Right ventricle myocardium superior (tissue), 1 donor: ENCODE data around the gene EWSR1. TPM values are rescaled to one million over a fixed set of nuclear protein-coding genes. Genes with fewer than 3 reads are reported as not detected.
"Not testable (repeated sequence)": the region's sequence is repeated elsewhere in the genome, so short reads cannot be mapped to it uniquely, and the experiment has no call there.

ENCODE experiments used
- ATAC-seq: fragments of 200-7000 bp; cut with Tn5 transposase; one replicate; pipeline ENCODE4 v1.9.1; 2020; ENCODE audit warnings: mild to moderate bottlenecking; ENCODE audit not compliant: poor library complexity
- DNase-seq: peaks from one replicate; pipeline ENCODE4 v3.0.0-alpha.2; 2020
- intact Hi-C: fragments of 100-400 bp; cut with DNase I; formaldehyde crosslinking; loops from one replicate; pipeline ENCODE4 v1.11.2; 2022
- total RNA-seq: library from RNA; stranded (reverse); fragmentation: NEBNext Ultra II Directional; extraction: Animal tissue kit (Norgen Biotek cat#: 25700); gene quantifications from one replicate; pipeline ENCODE4 v1.2.1, GENCODE V29; 2021
- donor health status: DM: no; HTN: yes; CAD: no; lungs with severe emphysema.

EWSR1 gene
- total RNA-seq, 1 donor from 2014 or later, result 108 TPM

DNA sequence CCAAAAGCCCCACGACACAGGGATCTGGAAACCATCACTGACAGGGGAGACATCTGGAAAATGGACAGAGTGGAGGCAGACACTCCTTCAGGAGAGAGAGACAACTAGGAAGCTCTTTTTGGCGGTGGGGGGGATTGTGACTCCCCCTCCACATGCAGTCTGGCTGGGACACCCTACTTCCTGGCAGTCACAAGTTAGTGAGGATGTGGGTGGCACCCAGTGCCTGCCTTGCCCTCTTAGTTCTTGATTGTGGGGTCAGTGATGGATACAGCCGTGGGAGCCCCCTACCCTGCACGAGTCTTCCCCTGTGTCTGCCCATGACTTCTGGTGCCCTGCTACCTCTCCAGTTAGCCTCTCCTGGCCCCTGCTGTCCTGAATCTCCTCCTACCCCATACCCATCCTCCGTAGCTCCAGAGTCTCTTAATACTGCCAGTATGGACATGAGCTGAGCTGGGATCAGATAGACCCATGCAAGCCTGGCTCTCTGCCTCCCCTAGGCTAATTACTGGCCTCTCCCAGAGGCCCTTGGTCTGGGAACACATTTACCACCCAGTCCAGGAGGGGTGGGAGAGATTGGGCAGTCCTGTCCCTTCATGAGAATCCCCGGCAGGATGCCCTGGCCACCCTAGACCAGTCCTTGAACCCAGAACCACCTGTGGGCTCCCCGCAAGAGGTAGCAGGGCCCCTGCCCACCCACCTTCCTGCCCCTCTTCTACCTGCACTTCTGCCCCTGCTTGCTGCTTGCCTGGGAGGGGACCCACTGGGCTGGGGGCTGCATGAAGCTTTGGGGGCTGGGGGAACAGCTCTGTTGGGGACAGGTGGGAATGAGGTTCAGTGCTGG lies 23.1 kb upstream of the EWSR1 start:
- ATAC-seq (peak; percentile 14), DNase-seq (no peak)
- intact Hi-C loops, result loop anchor here (10.0 kb wide), 1 partner anchor 640 kb away; no protein-coding TSS in a partner anchor

DNA sequence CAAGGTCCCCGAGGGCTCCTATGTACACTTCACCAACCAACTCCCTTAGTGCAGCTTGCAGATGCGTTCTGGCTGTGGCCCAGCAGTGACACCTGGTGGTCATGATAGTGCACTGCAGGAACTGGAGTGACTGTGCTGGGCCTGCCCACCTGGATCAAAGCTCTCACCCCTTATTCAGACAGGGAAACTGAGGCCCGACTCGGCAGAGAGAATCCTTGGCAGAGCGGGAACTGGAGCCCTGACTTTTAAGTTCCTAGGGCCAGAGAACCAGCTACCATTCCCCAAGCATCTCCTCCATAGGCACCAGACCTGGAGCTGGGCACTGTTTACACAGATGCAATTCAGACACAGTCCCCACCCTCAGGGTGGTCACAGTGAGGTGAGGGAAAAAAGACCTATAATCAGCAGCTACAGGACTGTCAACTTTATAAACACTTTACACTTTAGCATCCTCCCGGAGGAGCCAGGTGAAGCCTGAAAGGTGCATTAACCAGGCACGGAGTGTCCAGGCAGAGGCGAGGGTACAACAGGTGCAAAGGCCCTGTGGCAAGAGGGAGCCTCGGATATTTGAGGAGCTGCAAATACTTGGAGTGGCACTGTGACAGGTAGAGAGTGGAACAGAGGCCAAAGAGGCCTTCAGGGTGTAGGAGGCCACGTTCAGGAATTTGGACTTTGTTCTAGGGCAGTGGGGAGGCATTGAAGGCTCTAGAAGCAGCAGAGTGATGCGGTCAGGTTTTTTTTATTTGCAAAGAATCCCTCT lies 22.3 kb upstream of the EWSR1 start:
- peak; percentile 96 for ATAC-seq
- peak; percentile 80 for DNase-seq
- intact Hi-C loops, result loop anchor here (10.0 kb wide), 1 partner anchor 641 kb away; no protein-coding TSS in a partner anchor

DNA sequence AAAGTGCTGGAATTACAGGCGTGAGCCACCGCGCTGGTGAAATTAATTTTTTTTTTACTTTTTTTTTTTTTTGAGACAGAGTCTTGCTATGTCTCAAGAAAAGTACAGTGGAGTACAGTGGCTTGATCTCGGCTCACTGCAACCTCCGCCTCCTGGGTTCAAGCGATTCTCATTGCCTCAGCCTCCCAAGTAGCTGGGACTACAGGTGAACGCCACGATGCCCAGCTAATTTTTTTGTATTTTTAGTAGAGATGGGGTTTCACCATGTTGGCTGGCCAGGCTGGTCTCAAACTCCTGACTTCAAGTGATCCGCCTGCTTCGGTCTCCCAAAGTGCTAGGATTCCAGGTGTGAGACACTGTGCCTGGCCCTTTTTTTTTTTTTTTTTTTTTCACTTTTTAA lies 20.2 kb upstream of the EWSR1 start:
- not testable (repeated sequence) for ATAC-seq
- intact Hi-C loops, result loop anchor here (10.0 kb wide), 1 partner anchor 643 kb away; no protein-coding TSS in a partner anchor

DNA sequence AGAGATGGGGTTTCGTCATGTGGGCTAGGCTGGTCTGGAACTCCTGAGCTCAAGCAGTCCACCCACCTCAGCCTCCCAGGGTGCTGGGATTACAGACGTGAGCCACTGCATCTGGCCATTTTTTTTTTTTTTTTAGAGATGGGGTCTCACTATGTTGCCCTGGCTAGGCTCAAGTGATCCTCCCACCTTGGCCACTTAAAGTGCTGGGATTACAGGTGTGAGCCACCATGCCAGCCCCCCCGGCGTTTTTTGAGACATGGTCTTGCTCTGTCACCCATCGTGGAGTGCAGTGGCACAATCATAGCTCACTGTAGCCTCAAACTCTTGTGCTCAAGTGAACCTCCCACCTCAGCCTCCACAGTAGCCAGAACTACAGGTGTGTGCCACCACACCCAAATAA lies 16.8 kb upstream of the EWSR1 start:
- intact Hi-C loops, result no loop called here
- no peak for ATAC-seq
- DNase-seq, result no peak

More for the DNA sequence above, 20.2 kb upstream of the EWSR1 start:
- DNase-seq, result not testable (repeated sequence)

DNA sequence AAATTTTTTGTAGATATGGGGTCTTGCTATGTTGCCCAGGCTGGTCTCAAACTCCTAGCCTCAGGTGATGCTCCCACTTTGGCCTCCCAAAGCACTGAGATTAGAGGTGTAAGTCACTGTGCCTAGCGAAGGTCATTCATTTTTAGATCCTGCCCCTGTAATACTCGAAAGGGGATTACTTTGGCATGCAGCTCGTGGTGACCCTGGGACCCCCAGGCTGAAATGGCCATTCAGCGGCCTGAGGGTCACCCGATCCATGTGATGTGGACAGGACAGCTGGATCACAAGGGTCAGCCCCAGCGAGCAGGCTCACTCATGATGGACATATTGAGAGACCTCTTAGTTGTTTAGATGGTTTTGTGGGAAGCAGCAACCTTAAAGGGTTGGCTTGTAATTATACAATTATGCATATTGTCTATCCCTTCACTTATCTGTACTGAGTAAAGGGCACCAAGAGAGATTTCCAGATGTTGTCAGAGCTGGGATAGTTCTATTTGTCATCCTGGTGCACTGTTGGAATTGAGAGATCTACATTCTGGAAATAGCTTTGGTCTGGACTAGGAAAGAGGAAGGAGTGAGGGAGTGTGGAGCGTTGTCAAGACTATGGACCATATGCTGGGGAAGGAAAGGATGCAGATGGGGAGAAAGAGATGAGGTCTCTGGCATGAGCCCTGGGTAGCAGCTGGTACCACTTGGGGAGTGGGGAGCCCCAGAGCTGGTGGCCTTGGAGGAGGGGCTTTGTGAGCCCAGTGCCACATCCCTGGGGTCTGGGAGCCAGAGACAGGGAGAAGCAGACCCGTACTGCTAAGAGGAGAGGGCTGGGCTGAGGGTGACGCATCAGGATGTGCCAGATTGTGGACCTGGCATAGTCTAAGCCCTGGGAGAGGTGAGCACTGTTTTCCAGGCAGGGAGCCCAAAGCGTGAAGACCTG lies 15.8 kb upstream of the EWSR1 start:
- intact Hi-C loops, result no loop called here
- DNase-seq, result no peak

DNA sequence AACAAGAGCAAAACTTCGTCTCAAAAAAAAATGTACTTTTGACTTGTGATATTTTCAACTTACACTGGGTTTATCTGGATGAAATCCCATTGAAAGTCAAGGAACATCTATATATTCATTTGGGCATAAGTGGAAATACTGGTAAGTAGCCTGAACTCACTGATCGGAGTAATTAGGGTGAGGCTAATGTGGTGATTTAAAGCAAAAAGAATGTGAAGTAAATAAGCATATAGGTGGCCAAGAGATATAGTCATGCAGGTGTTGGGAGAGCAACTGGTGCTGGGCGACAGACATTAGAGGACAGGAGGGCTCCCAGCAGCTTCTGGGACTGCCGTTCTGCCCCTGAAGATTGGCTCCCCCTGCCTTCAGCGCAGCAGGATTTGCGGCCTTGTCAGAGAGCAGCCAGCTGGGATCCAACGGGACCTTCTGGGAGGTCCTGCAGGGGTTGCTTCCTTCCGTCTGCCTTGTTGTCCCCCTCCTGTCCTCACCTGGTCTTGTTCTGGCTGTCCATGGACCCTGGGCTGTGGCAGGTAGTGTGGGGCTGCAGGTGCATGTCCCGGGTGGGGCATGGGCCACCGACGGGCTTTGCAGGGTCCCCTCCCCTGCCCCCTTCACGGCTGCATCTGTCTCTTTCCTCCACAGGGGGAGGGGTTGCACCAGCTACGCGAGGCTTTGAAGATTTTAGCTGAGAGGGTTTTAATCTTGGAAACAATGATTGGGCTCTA lies 14.3 kb upstream of the EWSR1 start:
- intact Hi-C loops, result no loop called here
- ATAC-seq, result no peak

More for the DNA sequence above, 15.8 kb upstream of the EWSR1 start:
- no peak for ATAC-seq

DNA sequence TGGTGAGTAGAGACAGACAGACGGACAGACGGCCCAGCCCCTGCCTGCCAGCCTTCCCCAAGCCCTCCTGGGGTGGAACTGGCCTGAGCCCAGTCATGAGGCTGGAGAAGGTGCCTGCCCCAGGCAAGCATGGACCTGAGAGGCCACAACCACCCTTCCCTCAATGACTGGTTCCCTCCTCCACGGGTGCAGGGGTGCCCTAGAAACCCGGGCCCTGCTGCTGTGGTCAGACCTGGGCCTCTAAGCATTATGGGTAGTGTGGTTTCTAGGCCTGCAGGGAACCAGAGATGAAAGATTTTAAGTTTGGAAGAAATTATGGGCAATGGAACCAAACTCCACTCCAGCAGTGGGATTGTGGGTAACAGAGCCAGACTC lies 13.8 kb upstream of the EWSR1 start:
- DNase-seq (no peak), ATAC-seq (no peak)
- intact Hi-C loops, result no loop called here

More for the DNA sequence above, 14.3 kb upstream of the EWSR1 start:
- DNase-seq, result no peak

DNA sequence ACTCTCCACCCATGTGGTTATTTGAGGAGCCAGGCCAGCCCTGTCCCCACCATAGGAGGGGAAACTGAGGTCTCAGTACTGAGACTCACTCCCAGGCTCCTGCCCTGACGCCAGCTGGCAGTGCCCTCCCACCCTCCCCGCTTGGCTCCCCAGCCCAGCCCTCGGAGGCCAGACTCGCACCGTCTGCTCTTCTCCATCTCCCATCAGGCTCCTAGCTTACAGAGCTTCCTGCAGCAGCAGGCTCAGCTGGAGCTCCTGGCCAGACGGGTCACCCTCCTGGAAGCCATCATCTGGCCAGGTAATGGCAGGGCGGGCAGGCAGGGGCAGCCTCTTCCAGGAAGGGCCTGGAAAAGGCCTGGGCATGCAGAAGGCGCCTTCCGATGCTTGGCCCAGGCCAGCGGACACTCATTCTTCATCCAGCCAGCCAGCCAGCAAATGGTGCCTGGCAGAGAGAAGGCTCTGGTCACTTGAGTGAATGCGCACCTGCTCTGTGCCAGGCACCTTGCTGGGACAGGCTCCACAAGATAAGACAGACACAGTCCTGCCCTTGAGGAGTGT lies 12.9 kb upstream of the EWSR1 start:
- intact Hi-C loops, result no loop called here
- no peak for ATAC-seq
- DNase-seq, result no peak

DNA sequence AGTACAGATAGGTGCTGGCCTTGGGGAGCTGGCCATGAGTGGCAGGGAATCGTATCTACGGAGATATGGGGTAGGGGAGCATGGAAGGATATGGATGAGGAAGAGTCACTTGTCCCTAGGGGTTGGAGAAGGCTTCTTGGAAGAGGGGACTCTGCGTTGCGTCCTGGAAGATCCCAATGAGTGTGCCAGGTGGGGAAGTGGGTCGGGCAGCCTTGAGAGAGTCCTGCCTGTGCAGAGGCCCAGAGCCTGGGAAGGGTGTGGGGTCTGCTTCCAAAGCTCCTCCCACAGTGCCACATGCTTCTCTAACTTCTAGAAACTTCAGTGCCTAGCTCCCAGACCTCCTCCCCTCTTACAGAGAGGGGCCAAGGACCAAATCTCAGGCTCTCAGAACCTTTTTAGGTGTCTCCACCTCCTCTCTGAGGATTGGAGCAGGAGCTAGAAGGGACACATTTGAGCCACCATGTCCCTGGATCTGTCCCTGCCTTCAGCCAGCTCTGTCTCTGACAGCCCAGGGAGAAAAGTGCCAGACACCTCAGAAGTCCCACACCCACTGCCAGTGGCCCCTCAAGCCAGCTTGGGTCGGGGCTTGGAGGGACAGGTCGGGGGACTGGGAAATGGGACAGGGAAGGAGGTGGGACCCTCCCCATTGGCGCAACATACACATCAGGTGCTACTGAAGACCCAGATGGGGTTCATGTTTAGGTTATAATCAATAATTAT lies 11.3 kb upstream of the EWSR1 start:
- ATAC-seq, result no peak
- intact Hi-C loops, result no loop called here
- no peak for DNase-seq

DNA sequence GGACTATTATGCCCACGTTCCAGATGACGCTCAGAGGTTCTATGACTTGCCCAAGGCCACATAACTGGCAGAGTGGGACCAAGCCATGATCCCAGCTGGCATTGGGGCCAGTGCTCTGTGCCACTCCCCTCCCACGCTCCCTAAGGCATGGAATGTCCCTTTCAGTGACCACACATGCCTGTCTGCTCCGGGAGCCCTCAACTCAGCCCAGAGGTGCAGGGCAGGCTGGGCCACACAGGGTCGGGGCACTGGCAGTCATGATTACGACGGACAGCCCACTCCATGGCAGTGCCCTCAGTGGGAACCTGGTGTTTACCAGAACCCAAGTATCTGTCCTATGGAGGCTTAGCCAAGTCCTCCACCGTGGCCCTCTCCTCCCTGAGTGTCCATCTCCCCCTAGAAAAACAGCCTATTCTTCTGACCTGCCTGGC lies 10.3 kb upstream of the EWSR1 start:
- DNase-seq (no peak), ATAC-seq (no peak)
- intact Hi-C loops, result no loop called here

DNA sequence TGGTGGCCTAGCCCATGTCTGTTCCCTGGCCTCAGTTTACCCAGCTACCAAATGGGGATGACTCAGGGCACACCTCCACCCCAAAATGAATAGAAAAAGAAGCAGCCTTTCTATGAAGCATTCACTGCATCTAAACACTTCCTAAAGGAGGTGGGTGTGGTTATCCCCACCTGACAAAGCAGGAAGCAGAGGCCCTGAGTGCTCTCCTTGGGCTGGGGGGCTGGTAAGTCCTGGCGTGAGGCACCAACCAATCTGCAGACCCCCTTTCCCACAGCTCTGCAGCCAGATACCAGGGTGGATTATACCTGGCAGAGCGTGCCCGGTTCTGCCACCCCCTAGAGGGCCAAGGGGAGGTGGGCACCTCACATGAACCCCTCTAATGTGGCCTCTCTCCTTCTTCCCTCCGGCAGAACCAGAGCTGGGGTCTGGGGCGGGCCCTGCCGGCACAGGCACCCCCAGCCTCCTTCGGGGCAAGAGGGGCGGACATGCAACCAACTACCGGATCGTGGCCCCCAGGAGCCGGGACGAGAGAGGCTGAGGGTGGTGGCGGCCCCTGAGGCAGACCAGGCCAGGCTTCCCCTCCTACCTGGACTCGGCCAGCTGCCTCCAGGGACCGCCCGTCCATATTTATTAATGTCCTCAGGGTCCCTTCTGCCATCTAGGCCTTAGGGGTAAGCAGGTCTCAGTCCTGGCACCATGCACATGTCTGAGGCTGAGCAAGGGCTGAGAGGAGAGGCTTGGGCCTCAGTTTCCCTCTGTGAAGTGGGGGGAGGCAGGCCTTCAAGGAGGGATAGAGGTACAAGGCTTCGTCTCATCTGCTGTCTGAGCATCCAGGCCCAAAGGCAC lies 9.4 kb upstream of the EWSR1 start:
- intact Hi-C loops, result no loop called here
- ATAC-seq, result no peak

DNA sequence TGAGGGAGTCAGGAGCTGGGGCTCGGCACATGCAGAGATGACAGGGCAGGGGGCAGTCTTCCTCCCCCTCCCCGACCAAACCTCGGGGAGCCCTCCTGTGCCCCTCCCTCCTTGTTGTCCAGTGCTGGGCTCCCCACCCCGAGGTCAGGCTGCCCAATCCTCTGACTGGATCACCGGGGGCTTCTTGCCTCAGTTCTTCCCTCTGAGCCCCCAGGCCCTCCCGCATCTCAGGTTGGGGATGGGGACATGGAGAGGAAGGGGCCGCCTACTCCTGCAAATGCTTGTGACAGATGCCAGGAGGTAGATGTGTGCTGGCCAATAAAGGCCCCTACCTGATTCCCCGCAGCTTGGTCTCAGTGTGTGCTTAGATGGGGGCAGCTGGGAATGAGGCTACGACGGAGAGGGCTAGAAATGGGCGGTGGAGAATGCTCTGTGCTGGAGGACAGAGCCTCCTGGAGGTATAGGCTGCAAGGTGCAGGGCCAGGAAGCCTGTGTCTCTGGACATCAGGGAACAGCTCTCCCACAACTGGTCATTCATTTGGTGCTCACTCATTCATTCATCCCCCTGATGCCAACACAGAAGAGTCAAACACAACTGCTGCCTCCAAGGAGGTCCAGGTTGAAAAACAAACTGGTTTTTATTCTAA lies 8.7 kb upstream of the EWSR1 start:
- ATAC-seq, result no peak
- intact Hi-C loops, result no loop called here
- no peak for DNase-seq

More for the DNA sequence above, 9.4 kb upstream of the EWSR1 start:
- no peak for DNase-seq

DNA sequence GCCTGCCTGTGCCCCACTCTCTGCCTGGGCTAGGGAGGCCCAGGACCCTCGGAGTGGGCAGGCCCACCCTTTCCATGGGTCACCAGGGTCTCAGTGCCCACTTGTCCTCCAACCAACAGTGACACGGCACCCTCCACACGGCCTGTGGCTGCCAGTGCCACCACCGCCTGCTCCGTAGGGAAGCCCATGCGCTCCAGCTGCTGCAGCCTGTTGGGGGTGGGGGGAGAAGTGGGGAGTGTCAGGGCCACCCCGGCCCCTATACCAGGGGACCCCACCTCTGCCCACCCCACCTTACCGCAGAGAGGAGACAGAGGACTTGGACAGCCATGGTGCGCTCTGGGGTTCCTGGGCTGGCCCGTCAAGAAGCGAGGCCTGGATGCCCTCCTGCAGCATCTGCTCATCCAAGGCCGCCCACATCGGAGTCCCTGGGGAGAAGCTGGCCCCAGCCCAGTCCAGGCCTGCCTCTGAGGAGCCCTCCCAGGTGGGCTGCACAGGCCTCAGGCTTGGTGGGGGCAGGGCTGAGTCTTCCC lies 8.0 kb upstream of the EWSR1 start:
- ATAC-seq (no peak), DNase-seq (no peak)
- intact Hi-C loops, result no loop called here

DNA sequence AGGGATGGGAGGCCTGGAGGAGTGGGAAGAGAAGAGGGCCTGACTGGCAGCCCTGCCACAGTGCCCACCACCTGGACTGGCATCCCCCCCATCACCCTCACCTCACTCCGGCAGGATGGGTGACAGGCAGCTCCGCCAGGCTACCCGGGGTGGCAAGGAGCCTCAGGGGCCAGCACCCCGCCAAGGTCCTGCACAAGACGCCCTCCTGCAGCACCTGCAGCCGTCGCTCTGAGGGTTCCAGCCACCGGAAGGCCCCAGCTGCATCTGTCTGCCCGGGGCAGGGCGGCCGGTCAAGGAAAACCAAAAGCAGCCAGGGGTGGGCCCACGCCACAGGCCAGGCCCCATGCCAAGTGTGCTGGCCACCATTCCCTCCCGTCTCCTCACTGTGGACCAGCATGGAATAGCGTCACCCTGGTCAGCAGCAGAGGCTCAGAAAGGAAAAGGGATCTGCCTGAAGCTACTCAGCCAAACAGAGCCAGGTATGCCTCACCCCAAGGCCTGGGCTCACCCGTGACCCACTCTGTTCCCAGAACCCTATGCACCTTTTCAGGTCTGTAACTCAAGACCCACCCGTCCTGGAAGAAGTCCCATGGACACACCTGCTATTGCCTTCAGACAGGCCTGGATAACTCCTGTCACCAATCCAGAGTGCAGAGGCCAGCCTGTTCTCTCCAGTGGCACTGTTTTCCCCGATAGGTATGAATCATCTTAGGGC lies 7.3 kb upstream of the EWSR1 start:
- DNase-seq (no peak), ATAC-seq (no peak)
- intact Hi-C loops, result no loop called here

DNA sequence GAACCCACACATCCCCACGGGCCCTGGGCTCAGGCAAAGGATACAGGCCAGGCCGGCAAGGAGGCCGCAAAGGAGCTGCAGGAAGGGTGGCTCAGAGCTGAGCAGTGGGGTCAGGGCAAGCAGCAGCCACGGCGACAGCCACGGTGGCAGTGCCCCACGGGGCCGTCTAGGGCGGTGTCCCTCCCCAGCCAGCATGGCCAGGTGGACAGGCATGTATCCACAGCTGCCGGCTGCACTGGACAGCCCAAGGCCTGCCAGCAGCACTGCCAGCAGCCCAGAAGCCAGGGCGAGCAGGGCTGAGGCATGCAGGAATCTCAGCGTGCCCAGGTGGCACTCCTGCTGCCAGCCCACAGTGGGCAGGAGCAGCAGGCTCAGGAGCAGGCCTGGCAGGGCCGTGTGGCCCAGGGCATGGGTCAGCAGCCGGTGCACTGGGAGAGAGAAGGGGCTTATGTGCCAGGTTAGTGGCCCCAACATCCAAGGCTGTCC lies 4.2 kb upstream of the EWSR1 start:
- DNase-seq, result no peak
- no peak for ATAC-seq
- intact Hi-C loops, result no loop called here
